RWPE2 (cell line): ENCODE results near the gene TEX22.

Experiments used
- ATAC-seq: fragments of 200-7000 bp; cut with Tn5 transposase; 3 replicates; pipeline ENCODE4 v1.9.1; 2021; ENCODE audit warnings: low read depth
- DNase-seq: peaks from one replicate; pipeline ENCODE4 v3.0.0-alpha.2; 2020; ENCODE audit warnings: low spot score
- H3K27ac ChIP-seq: fragments of 450-650 bp; 2 replicates; pipeline ENCODE4 v1.5.1; 2017; ENCODE audit warnings: mild to moderate bottlenecking; ENCODE audit not compliant: poor library complexity, severe bottlenecking
- H3K27me3 ChIP-seq: fragments of 250-450 bp; sonication (Bioruptor Pico); 2 replicates; pipeline ENCODE4 v1.5.1; 2021; ENCODE audit warnings: mild to moderate bottlenecking, moderate library complexity; ENCODE audit not compliant: insufficient read depth, poor library complexity, severe bottlenecking
- H3K36me3 ChIP-seq: fragments of 250-450 bp; sonication (Bioruptor Pico); 2 replicates; pipeline ENCODE4 v1.5.1; 2020; ENCODE audit warnings: low read depth, mild to moderate bottlenecking, moderate library complexity
- H3K4me1 ChIP-seq: fragments of 250-450 bp; sonication (Bioruptor Pico); 2 replicates; pipeline ENCODE4 v1.5.1; 2021; ENCODE audit warnings: mild to moderate bottlenecking, moderate library complexity; ENCODE audit not compliant: insufficient read depth, poor library complexity, severe bottlenecking
- H3K4me3 ChIP-seq: fragments of 250-450 bp; sonication (Bioruptor Pico); 2 replicates; pipeline ENCODE4 v1.5.1; 2021; ENCODE audit warnings: mild to moderate bottlenecking, moderate library complexity; ENCODE audit not compliant: severe bottlenecking
- H3K9me3 ChIP-seq: fragments of 250-450 bp; sonication (Bioruptor Pico); 2 replicates; pipeline ENCODE4 v1.5.1; 2021; ENCODE audit warnings: mild to moderate bottlenecking, moderate library complexity; ENCODE audit not compliant: severe bottlenecking
- CTCF ChIP-seq: fragments of 450-650 bp; IDR thresholded peaks from one replicate; pipeline ENCODE4 v1.5.1; 2017; ENCODE audit warnings: mild to moderate bottlenecking, moderate library complexity; ENCODE audit not compliant: poor library complexity, severe bottlenecking

TEX22 gene

DNA sequence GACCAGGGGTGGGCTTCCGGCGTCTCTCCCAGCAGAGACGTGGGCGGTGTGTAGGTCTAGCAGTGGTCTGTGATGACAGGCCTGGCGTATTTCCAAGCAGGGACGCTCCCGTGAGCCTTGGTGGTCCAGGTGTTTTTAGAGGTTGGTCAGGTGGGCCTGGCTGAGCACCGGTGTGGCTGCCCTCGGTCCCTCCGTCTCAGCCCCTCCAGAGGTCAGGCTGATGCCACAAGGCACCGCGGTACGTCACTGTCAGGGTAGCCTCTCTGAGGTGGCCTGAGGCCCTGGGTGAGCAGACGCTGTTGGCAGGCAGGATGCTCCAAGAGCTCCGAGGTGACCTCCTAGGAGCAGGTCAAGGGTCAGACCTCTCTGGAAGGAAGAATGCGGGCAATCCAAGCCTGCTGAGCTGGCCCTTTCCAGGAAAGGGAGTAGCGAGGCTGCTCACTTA is 34.8 kb downstream of the TEX22 start:
- Histone ChIP-seq H3K27me3 (no peaks in the 10 kb centered on the region), H3K4me1 (peaks cover 16% of the 10 kb centered on the region), H3K4me3 (no peak overlapping the region), H3K9me3 (no peaks in the 10 kb centered on the region), H3K36me3 (peaks cover 60% of the 10 kb centered on the region), H3K27ac (no peak overlapping the region)
- no peak for ATAC-seq
- peak; percentile 67 for DNase-seq
- TF ChIP-seq CTCF = no peak

DNA sequence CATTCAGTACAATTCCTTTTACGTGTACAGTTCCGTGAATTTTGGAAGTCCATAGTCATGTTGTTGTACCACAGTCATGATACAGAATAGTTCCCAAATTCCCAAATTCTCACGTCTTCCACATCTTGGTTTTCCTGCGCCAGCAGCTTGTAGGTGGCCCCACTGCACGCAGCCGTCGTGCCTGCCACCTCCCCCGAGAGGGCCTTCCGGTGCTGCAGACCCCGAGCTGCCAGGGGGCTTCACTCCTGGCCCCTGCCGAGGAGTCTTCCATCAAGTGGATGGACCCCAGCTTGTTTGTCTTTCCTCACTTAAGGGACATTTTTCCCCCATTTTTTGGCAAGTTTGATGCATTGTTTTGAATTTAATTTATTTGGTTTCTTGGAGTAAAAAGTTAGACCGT is 38.1 kb downstream of the TEX22 start:
- no peak for TF ChIP-seq CTCF
- no peaks in the 10 kb centered on the region for H3K9me3 ChIP-seq
- H3K27me3 ChIP-seq = no peaks in the 10 kb centered on the region
- H3K4me1 ChIP-seq = no peaks in the 10 kb centered on the region
- DNase-seq (no peak), ATAC-seq (no peak)
- H3K36me3 ChIP-seq = peaks cover 58% of the 10 kb centered on the region
- no peak overlapping the region for H3K27ac ChIP-seq
- no peak overlapping the region for H3K4me3 ChIP-seq

GRCh38 chr14:105436891-105437722 is 38.8 kb downstream of the TEX22 start:
- Histone ChIP-seq H3K27me3 (no peaks in the 10 kb centered on the region), H3K27ac (no peak overlapping the region), H3K36me3 (peaks cover 56% of the 10 kb centered on the region), H3K4me3 (no peak overlapping the region), H3K4me1 (no peaks in the 10 kb centered on the region), H3K9me3 (no peaks in the 10 kb centered on the region)
- no peak for TF ChIP-seq CTCF
- peak; percentile 32; the same call in 2 of the 3 replicates for ATAC-seq
- DNase-seq = peak; percentile 66

GRCh38 chr14:105437723-105438500 is 39.6 kb downstream of the TEX22 start:
- H3K36me3 ChIP-seq = peaks cover 50% of the 10 kb centered on the region
- no peak for ATAC-seq
- no peak overlapping the region for H3K27ac ChIP-seq
- TF ChIP-seq CTCF = no peak
- H3K27me3 ChIP-seq = no peaks in the 10 kb centered on the region
- no peak overlapping the region for H3K4me3 ChIP-seq
- no peaks in the 10 kb centered on the region for H3K4me1 ChIP-seq
- H3K9me3 ChIP-seq = no peaks in the 10 kb centered on the region
- peak; percentile 65 for DNase-seq
